Endothelial cell of hepatic sinusoid (primary cell): Measurements from ENCODE around the gene EMILIN2.

Experiments used
- in situ Hi-C: cut with HindIII; loops from 2 replicates; pipeline ENCODE4 v1.10.0; 2017; ENCODE audit warnings: low sequenced_read_pairs

Gene EMILIN2

DNA sequence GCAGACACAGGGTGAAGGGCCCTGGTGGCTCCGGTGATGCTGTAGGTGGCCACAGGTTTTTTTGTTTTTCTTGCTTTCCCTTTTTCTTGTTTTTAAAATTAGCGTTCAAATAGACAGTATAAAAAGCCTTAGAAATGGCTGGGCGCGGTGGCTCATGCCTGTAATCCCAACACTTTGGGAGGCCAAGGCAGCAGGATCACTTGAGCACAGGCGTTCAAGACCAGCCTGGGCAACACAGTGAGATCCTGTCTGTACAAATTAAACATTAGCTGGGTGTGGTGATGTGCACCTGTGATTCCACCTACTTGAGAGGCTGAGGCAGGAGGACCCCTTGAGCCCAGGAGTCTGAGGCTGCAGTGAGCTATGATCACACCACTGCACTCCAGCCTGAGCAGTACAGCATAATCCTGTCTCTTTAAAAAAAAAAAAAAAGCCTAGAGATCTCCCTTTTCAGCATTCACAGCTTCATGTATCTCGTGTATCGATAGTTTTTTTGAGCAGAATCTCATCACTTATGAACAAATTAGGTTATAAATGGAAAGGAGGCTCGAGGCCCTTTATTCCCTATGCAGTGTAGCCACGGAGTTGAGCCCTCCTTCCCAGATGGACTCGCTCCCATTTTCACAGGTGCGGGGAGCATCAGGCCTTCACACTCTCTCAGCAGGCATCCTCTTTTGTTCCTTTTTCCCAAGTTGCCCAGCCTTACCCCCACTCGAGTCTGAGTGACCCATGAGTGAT is 50.8 kb downstream of the EMILIN2 start:
- in situ Hi-C loops = no loop called here

- in situ Hi-C loops = no loop called here
Measured at GRCh38 chr18:2898186-2898640, 51.4 kb downstream of the EMILIN2 start.

- in situ Hi-C loops = no loop called here
Measured at GRCh38 chr18:2900684-2901422, 54.0 kb downstream of the EMILIN2 start.

DNA sequence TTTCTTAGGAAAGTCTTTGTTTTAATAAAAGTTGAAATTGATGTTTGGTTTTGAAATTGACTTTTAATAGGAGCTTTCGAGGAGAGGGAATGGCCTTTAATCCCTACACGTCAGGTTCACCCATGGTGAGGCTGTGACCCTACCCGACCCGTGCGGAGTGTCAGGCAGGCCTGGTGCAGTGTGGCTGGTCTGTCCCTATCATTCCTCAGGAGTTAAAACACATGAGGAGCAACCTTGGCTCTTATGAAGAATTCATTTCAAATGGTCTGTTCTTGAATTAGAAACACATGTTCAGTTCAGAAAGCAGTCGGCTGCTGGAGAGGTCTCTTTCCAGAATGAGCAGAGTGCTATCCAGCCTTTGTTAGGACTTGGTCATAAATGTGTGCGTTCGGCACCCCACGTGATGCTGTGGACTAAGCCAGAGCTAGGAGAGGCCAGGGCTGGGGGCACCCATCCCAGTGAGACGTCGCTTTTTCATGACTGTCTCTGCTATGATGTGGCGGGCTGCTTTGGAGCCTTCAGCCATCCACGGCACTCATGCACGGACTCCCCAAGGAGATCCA is 54.7 kb downstream of the EMILIN2 start:
- in situ Hi-C loops = no loop called here

DNA sequence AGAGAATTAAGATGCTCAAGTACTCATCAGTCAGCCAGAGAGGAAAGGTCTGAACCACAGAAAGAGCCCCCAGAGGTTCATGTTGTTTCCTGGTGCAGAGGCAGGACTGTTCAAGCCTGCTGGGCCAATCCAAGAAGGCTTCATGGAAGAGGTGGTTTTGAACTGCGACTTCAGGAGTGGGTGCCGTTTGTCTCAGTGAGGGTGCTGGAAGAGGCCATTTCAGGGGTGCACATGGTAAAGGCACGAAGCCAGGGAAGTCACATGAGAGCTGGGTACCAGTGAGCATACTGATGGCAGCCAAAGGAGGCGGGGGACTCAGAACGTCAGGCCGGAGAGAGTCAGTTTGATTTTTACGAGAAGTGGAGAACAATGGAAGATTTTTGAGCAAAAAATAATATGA is 55.5 kb downstream of the EMILIN2 start:
- in situ Hi-C loops = no loop called here

- in situ Hi-C loops = no loop called here
Measured at GRCh38 chr18:2903006-2903405, 56.2 kb downstream of the EMILIN2 start.

- in situ Hi-C loops = no loop called here
Measured at GRCh38 chr18:2905854-2906703, 59.3 kb downstream of the EMILIN2 start.

GRCh38 chr18:2906704-2907549 is 60.1 kb downstream of the EMILIN2 start:
- in situ Hi-C loops = no loop called here

GRCh38 chr18:2907550-2908135 is 60.8 kb downstream of the EMILIN2 start:
- in situ Hi-C loops = no loop called here

DNA sequence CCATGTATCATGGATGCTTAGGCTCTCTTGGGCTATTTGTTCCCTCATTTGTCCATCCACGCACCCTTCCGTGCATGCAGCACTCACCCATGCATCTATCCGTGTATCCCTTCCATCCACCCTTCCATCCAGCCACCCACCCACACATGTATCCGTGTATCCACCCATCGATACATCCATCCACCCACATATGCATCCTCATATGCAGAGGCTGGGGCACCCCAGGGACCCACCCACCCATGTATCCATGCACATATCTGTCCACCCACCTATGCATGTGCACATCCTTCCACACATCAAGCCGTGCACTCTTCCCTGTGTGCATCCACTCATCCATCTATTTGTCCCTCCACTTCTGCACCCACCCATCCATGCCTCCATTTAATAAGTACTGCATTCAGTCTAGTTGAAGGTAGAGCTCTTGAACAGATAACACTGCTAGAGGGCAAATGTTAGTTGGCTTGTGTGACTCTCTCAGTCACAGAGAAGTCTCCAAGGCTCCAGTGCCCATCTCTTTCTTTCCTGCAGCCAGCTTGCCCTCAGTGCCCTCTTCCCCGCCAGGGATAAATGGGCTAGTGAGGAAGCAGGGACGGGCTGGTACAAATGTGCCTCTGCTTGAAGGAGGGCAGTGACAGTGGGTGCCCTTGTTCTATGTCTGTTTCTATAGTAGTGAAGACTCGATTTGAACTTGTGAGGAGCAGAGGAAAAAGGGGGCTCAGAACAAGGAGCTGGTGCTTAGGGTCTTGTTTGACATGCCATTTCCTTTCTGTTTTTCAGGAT is 61.5 kb downstream of the EMILIN2 start:
- in situ Hi-C loops = no loop called here

DNA sequence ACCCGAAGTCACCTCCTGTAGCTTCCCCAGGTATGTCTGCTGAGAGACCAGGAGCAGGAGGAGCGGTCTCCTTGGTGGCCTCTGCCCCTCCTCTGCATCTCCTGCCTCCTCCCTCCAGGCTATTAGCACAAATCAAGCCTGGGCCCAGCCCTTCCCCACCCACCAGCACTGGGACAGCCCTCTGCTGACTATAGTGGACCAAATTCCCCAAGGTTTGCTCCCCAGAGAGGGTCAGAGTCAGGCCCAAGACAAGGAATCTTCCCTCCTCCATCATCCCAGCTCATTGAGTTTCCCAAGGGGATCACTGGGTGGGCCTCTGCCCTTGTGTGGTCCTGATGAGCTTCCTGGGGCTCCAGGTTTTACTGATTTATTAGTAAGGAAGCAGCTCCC is 62.1 kb downstream of the EMILIN2 start:
- in situ Hi-C loops = no loop called here

DNA sequence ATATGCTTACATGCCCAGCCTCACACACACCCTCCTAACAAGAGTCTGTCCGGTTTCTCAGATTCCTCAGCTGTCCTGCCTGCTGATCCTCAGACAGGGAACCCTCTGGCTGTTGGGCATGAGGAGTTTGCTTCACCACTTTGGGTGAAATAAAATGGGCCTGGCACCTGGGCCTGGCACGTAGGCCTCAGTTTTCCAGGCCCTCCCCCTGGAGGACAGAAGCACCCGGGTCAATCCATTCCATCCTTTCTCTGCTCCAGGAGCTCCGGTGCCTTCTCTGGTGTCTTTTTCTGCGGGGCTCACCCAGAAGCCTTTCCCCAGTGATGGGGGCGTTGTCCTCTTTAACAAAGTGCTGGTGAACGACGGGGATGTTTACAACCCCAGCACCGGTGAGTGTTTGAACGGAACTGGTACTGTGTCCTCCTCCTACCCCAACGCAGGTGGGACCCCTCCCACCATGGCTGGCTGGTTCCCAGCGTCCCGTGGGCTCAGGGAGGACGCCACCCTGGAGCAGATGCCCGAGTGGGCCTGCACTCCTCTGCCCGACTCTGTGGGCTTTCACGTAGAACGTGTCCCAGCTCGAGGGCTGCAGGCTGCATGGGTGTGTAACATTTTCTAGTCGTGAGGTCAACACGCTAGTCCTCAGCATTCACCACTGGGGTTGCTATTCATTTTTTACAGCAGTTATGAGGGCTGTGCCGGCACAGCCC is 62.8 kb downstream of the EMILIN2 start:
- in situ Hi-C loops = loop anchor here (5.0 kb wide), 1 partner anchor 63 kb away; no protein-coding TSS in a partner anchor

DNA sequence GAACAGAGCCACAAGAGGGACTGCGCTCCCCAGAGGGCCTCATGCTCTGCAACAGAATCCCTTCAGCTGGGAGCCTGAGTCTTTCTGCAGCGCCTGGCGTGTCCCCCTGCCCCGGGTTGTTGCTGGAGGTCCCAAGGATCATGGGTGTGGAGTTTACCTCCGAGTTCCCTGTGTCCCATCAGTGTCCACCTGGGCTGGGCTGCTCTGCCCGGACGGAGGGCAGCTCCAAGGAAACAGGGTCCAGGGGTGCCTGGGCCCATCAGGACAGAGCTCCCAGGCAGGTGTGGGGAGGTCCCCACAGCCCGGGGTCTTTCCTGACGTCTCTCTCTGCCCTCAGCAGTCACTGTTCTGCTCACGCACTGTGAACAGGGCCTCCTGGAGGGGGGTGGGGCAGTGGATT is 63.5 kb downstream of the EMILIN2 start:
- in situ Hi-C loops = loop anchor here (5.0 kb wide), 1 partner anchor 62 kb away; no protein-coding TSS in a partner anchor

GRCh38 chr18:2910751-2911425 is 64.1 kb downstream of the EMILIN2 start:
- in situ Hi-C loops = loop anchor here (5.0 kb wide), 1 partner anchor 61 kb away; no protein-coding TSS in a partner anchor

DNA sequence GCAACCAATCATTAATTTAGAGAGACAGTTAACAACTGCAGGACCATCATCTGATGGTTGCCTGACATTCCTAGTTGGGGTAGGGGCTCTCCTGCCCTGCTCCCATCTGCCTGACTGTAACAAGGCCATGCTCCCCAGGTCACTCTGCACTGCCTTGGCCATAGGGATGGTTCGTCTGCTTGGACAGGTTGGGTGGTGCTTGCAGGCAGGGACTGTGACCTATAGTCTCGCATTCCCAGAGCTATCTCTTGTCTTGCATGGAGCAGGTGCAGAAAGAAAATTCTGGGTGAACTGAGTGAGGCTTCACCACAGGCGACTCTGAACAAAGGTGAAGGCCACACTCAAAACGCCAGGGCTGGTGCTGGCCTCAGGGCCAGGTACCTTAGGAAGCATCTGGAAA is 64.7 kb downstream of the EMILIN2 start:
- in situ Hi-C loops = loop anchor here (5.0 kb wide), 1 partner anchor 61 kb away; no protein-coding TSS in a partner anchor

- in situ Hi-C loops = loop anchor here (5.0 kb wide), 1 partner anchor 60 kb away; no protein-coding TSS in a partner anchor
Measured at GRCh38 chr18:2912357-2913299, 65.8 kb downstream of the EMILIN2 start.
